WTC11 (cell line): ENCODE measurements around the gene OLFML2B.

Source experiments
- CREB1 ChIP-seq: sonication (generic); formaldehyde crosslinking; IDR thresholded peaks from 2 replicates; pipeline ENCODE4 v1.8.0; 2023; ENCODE audit warnings: mild to moderate bottlenecking, missing genetic modification reagents
- CTCF ChIP-seq: fragments of 200-600 bp; IDR thresholded peaks from 2 replicates; pipeline ENCODE4 v1.8.0; 2022; ENCODE audit warnings: antibody characterized with exemption
- E2F4 ChIP-seq: sonication (generic); formaldehyde crosslinking; IDR thresholded peaks from 2 replicates; pipeline ENCODE4 v1.8.1; 2022; ENCODE audit warnings: low read depth, mild to moderate bottlenecking, moderate library complexity, missing genetic modification reagents, borderline replicate concordance
- FOXP1 ChIP-seq: sonication (generic); formaldehyde crosslinking; IDR thresholded peaks from 2 replicates; pipeline ENCODE4 v1.8.0; 2022; ENCODE audit warnings: missing genetic modification reagents, mild to moderate bottlenecking, moderate library complexity, borderline replicate concordance
- PRRX2 ChIP-seq: fragments of 250-450 bp; sonication (Bioruptor Pico); IDR thresholded peaks from 2 replicates; pipeline ENCODE4 v1.8.0; 2021; ENCODE audit warnings: mild to moderate bottlenecking
- RELA ChIP-seq: sonication (generic); formaldehyde crosslinking; IDR thresholded peaks from 2 replicates; pipeline ENCODE4 v1.8.1; 2022; ENCODE audit warnings: missing genetic modification reagents, mild to moderate bottlenecking, borderline replicate concordance
- USF2 ChIP-seq: sonication (generic); formaldehyde crosslinking; IDR thresholded peaks from 2 replicates; pipeline ENCODE4 v1.8.1; 2023; ENCODE audit warnings: mild to moderate bottlenecking, missing genetic modification reagents, moderate library complexity

- no peak for TF ChIP-seq CTCF
- no peak for TF ChIP-seq PRRX2 (CRISPR knock-in tag)
- no peak for TF ChIP-seq CREB1
- TF ChIP-seq E2F4 (CRISPR knock-in tag): no peak
- TF ChIP-seq RELA: no peak
- TF ChIP-seq FOXP1 (CRISPR knock-in tag): no peak
- no peak for TF ChIP-seq USF2 (CRISPR knock-in tag)
Observed at GRCh38 chr1:162026881-162027280, 3.2 kb upstream of the OLFML2B start.
